HG02610 (cell line): ENCODE results near the gene ACTRT2.

Source experiments
- ATAC-seq: cut with Tn5 transposase; IDR thresholded peaks from one replicate; pipeline ENCODE4 v1.9.1; 2021; ENCODE audit warnings: mild to moderate bottlenecking, moderate library complexity; ENCODE audit not compliant: unreplicated experiment

ACTRT2 gene

GRCh38 chr1:3029991-3030662 lies 8.9 kb downstream of the ACTRT2 start:
- no peak for ATAC-seq

- ATAC-seq = no peak
These were observed 9.6 kb downstream of the ACTRT2 start for GRCh38 chr1:3030663-3031381.

GRCh38 chr1:3031401-3032221 lies 10.3 kb downstream of the ACTRT2 start:
- no peak for ATAC-seq

- ATAC-seq = no peak
These were observed 11.2 kb downstream of the ACTRT2 start for GRCh38 chr1:3032371-3033039.

- no peak for ATAC-seq
These were observed 11.9 kb downstream of the ACTRT2 start for GRCh38 chr1:3033040-3033789.

GRCh38 chr1:3033790-3034090 lies 12.5 kb downstream of the ACTRT2 start:
- ATAC-seq = no peak

- ATAC-seq = no peak
These were observed 12.9 kb downstream of the ACTRT2 start for GRCh38 chr1:3034162-3034561.

GRCh38 chr1:3034728-3035562 lies 13.7 kb downstream of the ACTRT2 start:
- ATAC-seq = no peak

GRCh38 chr1:3035563-3036446 lies 14.5 kb downstream of the ACTRT2 start:
- no peak for ATAC-seq

- no peak for ATAC-seq
These were observed 15.4 kb downstream of the ACTRT2 start for GRCh38 chr1:3036447-3037280.

- no peak for ATAC-seq
These were observed 16.2 kb downstream of the ACTRT2 start for GRCh38 chr1:3037281-3038040.

GRCh38 chr1:3038113-3038551 lies 16.9 kb downstream of the ACTRT2 start:
- ATAC-seq = no peak

GRCh38 chr1:3038571-3039181 lies 17.4 kb downstream of the ACTRT2 start:
- no peak for ATAC-seq

- ATAC-seq = no peak
These were observed 18.7 kb downstream of the ACTRT2 start for GRCh38 chr1:3040004-3040403.

- no peak for ATAC-seq
These were observed 21.2 kb downstream of the ACTRT2 start for GRCh38 chr1:3042481-3042880.

- no peak for ATAC-seq
These were observed 27.9 kb downstream of the ACTRT2 start for GRCh38 chr1:3049164-3049563.

GRCh38 chr1:3049905-3050304 lies 28.6 kb downstream of the ACTRT2 start:
- no peak for ATAC-seq
